Adrenal gland (tissue), 5 donors: ENCODE data around the gene PXYLP1.

Experiments
- POLR2A ChIP-seq, 2 donors: fragments of 450-650 bp; IDR thresholded peaks; one replicate each; pipeline ENCODE4 v1.6.1; 2017; ENCODE audit warnings: antibody characterized with exemption in 2 of 2, mild to moderate bottlenecking in 2 of 2, moderate library complexity in 1 of 2
- TF ChIP-seq, protein P1 (sequence below), 6 experiments: fragments of 450-650 bp in 4 of 6; fragments of 200-600 bp in 2 of 6; sonication (generic) in 1 of 6; IDR thresholded peaks; 1 replicate in 5 of 6; 2 replicates in 1 of 6; pipeline versions ENCODE4 v1.5.1 to v1.8.0; 2016 to 2021; ENCODE audit warnings: antibody characterized with exemption in 6 of 6, mild to moderate bottlenecking in 2 of 6, moderate library complexity in 1 of 6
- donor health status: DM: no; HTN: no; CAD: no.

DNA sequence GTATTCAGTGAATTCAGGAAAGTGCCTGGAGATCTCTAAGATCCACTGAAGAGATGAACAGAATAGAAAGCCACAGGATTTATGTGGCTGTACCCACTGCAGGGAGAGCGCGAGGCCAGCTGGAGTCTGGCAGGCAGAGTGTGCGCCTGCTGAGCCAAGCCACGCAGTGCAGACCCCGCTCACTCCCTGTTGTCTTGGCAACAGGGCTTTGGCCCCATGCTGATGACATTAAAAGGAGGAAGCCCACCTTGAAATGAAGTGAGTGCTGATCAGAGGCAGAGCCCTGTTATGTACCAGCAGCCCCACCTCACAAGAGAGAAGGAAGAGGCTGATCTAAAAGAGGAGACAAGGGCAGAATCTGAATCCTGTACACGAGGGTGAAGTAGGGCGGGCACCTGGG, 36.7 kb downstream of the PXYLP1 start:
- TF ChIP-seq, protein P1, sequence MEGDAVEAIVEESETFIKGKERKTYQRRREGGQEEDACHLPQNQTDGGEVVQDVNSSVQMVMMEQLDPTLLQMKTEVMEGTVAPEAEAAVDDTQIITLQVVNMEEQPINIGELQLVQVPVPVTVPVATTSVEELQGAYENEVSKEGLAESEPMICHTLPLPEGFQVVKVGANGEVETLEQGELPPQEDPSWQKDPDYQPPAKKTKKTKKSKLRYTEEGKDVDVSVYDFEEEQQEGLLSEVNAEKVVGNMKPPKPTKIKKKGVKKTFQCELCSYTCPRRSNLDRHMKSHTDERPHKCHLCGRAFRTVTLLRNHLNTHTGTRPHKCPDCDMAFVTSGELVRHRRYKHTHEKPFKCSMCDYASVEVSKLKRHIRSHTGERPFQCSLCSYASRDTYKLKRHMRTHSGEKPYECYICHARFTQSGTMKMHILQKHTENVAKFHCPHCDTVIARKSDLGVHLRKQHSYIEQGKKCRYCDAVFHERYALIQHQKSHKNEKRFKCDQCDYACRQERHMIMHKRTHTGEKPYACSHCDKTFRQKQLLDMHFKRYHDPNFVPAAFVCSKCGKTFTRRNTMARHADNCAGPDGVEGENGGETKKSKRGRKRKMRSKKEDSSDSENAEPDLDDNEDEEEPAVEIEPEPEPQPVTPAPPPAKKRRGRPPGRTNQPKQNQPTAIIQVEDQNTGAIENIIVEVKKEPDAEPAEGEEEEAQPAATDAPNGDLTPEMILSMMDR (IDR thresholded peaks at IDR 0.05): no peak
- no peak for TF ChIP-seq POLR2A (IDR thresholded peaks at IDR 0.05)
